A673 (cell line): ENCODE results near the gene PTPN12. TPM values are rescaled to one million over a fixed set of nuclear protein-coding genes. Genes with fewer than 3 reads are reported as not detected.
"Not testable (repeated sequence)": the region's sequence is repeated elsewhere in the genome, so short reads cannot be mapped to it uniquely, and the experiment has no call there.

Experiments used
- BruUV-seq: library from RNA; stranded (reverse); fragments of 400-500 nt; replicated peaks from 2 replicates; lab custom pipeline; 2021; lab: Mats Ljungman, UMichigan
- CTCF ChIA-PET: fragments of 300-600 bp; sonication (Branson Sonifier 250); formaldehyde crosslinking; loops from one replicate; lab custom pipeline; 2022; ENCODE audit warnings: antibody characterized with exemption; lab: Charles Lee
- POLR2A ChIA-PET: fragments of 300-600 bp; sonication (Branson Sonifier 250); formaldehyde crosslinking; loops from one replicate; lab custom pipeline; 2022; ENCODE audit warnings: antibody characterized with exemption; ENCODE audit not compliant: low non-redundant PET; lab: Charles Lee
- DNase-seq: peaks from one replicate; pipeline ENCODE4 v3.0.0-alpha.2; 2015; ENCODE audit warnings: low spot score
- H3K27ac ChIP-seq: fragments of 200-600 bp; sonication (generic); 2 replicates; pipeline ENCODE4 v1.5.1; 2016; ENCODE audit warnings: mixed run types, low read depth, mild to moderate bottlenecking, mixed read lengths, antibody characterized with exemption, low read length; ENCODE audit not compliant: poor library complexity, severe bottlenecking
- H3K27me3 ChIP-seq: fragments of 200-600 bp; sonication (generic); replicated peaks from 2 replicates; pipeline ENCODE4 v1.6.1; 2017; ENCODE audit warnings: mixed run types, low read depth, mild to moderate bottlenecking, mixed read lengths, antibody characterized with exemption, low read length; ENCODE audit not compliant: insufficient read depth, poor library complexity
- H3K36me3 ChIP-seq: fragments of 200-600 bp; sonication (generic); 2 replicates; pipeline ENCODE4 v1.6.1; 2016; ENCODE audit warnings: mixed run types, mild to moderate bottlenecking, mixed read lengths, antibody characterized with exemption, low read length; ENCODE audit not compliant: insufficient read depth, poor library complexity, severe bottlenecking
- H3K4me1 ChIP-seq: fragments of 200-600 bp; sonication (generic); 2 replicates; pipeline ENCODE4 v1.6.1; 2017; ENCODE audit warnings: mixed run types, mild to moderate bottlenecking, mixed read lengths, antibody characterized with exemption, low read length; ENCODE audit not compliant: insufficient read depth, poor library complexity, severe bottlenecking
- H3K4me3 ChIP-seq: fragments of 200-600 bp; sonication (generic); 2 replicates; pipeline ENCODE4 v1.5.1; 2016; ENCODE audit warnings: low read depth, mixed run types, mild to moderate bottlenecking, mixed read lengths, low read length; ENCODE audit not compliant: poor library complexity, severe bottlenecking
- H3K9me3 ChIP-seq: fragments of 200-600 bp; sonication (generic); 2 replicates; pipeline ENCODE4 v1.6.1; 2016; ENCODE audit warnings: mixed run types, low read depth, mild to moderate bottlenecking, mixed read lengths, antibody characterized with exemption, low read length; ENCODE audit not compliant: poor library complexity, severe bottlenecking
- EZH2 ChIP-seq: fragments of 200-600 bp; sonication (generic); IDR thresholded peaks from 2 replicates; pipeline ENCODE4 v1.6.1; 2017; ENCODE audit warnings: borderline replicate concordance, low read depth, mild to moderate bottlenecking, mixed read lengths, antibody characterized with exemption, low read length; ENCODE audit not compliant: poor library complexity, severe bottlenecking
- intact Hi-C: fragments of 100-400 bp; cut with micrococcal nuclease; formaldehyde crosslinking; loops from one replicate; pipeline ENCODE4 v1.10.0; 2022; ENCODE audit not compliant: unreplicated experiment
- total RNA-seq: library from RNA; stranded (reverse); gene quantifications from 2 replicates; pipeline ENCODE4 v1.2.3, GENCODE V29; 2021
- TF ChIP-seq, protein P1 (sequence below): fragments of 300-800, 200-600 bp; sonication (generic); conservative IDR thresholded peaks from 2 replicates; pipeline ENCODE4 v1.5.1; 2017; ENCODE audit warnings: low read depth, mild to moderate bottlenecking, antibody characterized with exemption, low read length, moderate library complexity, mixed read lengths

PTPN12 gene
- total RNA-seq, 1 experiment from 2014 or later = 63.3 TPM

DNA sequence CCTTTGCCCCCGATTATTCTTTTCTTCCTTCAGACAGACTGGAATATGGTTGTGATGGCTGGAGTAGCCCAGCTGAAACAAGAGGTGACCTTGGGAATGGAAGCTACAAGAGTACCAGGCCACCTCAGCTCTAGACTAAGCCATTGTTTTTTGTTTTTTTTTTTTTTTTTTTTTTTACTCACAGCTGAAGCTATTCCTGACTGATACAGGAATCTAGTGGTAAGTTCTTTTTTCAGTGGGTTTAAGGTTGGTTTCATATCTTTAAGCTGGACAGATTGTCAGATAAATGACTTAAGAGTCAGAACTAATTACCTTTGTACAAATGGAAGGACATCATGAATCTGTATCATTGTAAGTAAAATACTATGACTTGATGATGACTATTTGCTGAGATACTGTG, 30.2 kb upstream of the PTPN12 start:
- TF ChIP-seq, protein P1, sequence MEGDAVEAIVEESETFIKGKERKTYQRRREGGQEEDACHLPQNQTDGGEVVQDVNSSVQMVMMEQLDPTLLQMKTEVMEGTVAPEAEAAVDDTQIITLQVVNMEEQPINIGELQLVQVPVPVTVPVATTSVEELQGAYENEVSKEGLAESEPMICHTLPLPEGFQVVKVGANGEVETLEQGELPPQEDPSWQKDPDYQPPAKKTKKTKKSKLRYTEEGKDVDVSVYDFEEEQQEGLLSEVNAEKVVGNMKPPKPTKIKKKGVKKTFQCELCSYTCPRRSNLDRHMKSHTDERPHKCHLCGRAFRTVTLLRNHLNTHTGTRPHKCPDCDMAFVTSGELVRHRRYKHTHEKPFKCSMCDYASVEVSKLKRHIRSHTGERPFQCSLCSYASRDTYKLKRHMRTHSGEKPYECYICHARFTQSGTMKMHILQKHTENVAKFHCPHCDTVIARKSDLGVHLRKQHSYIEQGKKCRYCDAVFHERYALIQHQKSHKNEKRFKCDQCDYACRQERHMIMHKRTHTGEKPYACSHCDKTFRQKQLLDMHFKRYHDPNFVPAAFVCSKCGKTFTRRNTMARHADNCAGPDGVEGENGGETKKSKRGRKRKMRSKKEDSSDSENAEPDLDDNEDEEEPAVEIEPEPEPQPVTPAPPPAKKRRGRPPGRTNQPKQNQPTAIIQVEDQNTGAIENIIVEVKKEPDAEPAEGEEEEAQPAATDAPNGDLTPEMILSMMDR = no peak
- Histone ChIP-seq H3K4me3 (no peak overlapping the region), H3K4me1 (no peaks in the 10 kb centered on the region), H3K36me3 (no peaks in the 10 kb centered on the region), H3K27ac (no peak overlapping the region), H3K27me3 (no peaks in the 10 kb centered on the region), H3K9me3 (no peaks in the 10 kb centered on the region)
- POLR2A ChIA-PET = interaction anchor here (0.6 kb wide), 1 partner anchor 32 kb away, joined by 7 read pairs; no protein-coding TSS in a partner anchor
- intact Hi-C loops = no loop called here
- CTCF ChIA-PET = no interaction called here
- no peak for DNase-seq
- no TSS peak for BruUV-seq

DNA sequence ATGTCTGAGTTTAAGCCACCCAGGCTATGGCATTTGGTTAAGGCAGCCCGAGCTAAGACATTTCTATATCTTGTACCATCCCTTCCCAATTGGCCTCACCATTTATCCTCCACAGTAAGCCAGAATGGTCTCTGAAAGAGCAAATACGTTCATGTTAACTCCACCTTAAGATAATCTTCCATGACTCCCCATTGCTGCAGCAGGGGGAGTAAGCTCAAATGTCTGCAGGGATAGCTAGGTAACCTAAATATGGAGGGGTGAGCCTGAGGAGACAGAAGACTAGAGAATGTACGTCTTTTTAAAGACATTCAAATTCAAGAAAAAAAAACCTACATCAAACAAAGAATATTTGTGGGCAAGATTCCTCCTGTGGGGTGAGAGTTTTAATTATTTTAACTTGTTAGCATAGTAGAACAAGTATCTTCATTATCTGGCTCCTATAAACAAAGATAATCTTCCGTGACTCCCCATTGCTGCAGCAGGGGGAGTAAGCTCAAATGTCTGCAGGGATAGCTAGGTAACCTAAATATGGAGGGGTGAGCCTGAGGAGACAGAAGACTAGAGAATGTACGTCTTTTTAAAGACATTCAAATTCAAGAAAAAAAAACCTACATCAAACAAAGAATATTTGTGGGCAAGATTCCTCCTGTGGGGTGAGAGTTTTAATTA, 24.0 kb upstream of the PTPN12 start:
- H3K9me3 ChIP-seq, H3K27ac ChIP-seq, H3K36me3 ChIP-seq, H3K27me3 ChIP-seq, intact Hi-C loops, CTCF ChIA-PET, POLR2A ChIA-PET, H3K4me1 ChIP-seq, BruUV-seq, DNase-seq, H3K4me3 ChIP-seq: not testable (repeated sequence)

DNA sequence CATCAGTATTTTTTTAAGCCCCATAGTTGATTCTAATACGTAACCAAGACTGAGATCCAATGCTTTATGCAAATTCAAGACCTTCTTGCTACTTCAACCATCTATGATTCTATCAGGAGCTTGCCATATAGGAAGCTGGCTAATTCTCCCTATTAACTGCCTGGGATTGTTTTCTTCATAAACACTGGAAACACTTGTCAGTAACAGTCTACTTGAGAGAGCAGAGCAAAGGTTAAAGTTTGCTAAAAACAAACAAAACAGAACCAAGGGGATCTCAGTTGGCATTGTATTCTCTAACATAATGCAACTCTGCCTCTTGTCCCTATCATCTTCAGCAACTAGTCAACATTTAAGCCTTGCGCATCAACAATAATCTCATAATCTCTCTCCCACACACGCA, 21.0 kb upstream of the PTPN12 start:
- no TSS peak for BruUV-seq
- POLR2A ChIA-PET = no interaction called here

DNA sequence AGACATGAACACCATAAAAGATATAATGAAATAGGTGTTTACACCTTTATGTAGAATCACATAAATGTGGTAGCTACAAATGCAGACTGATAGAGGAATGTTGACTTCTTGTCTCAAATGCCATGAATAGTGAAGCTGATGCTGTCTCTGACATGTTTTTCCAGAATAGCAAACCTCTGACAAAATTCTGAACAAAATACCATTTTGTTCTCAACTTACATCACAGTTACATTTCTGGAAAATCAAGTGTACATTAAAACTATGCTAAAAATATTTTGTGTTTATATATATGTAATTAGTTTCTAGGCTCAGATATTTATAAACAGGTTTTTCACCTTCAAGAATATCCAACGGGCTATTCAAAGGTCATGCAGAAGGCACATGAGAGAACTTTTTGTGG, 16.8 kb upstream of the PTPN12 start:
- Histone ChIP-seq H3K4me1 (no peaks in the 10 kb centered on the region), H3K27ac (no peak overlapping the region), H3K4me3 (no peak overlapping the region), H3K9me3 (no peaks in the 10 kb centered on the region), H3K36me3 (no peaks in the 10 kb centered on the region), H3K27me3 (no peaks in the 10 kb centered on the region)
- CTCF ChIA-PET = no interaction called here
- intact Hi-C loops = no loop called here
- DNase-seq = no peak
- POLR2A ChIA-PET = no interaction called here
- BruUV-seq = no TSS peak
- TF ChIP-seq, protein P1 = no peak
- no peak for TF ChIP-seq EZH2

More for the DNA sequence above, 21.0 kb upstream of the PTPN12 start:
- intact Hi-C loops = no loop called here
- CTCF ChIA-PET = no interaction called here
- H3K27me3 ChIP-seq = no peaks in the 10 kb centered on the region
- H3K4me1 ChIP-seq = no peaks in the 10 kb centered on the region
- H3K4me3 ChIP-seq = no peak overlapping the region
- no peaks in the 10 kb centered on the region for H3K9me3 ChIP-seq
- DNase-seq = no peak
- TF ChIP-seq, protein P1 = no peak
- no peak for TF ChIP-seq EZH2
- no peak overlapping the region for H3K27ac ChIP-seq
- H3K36me3 ChIP-seq = no peaks in the 10 kb centered on the region

DNA sequence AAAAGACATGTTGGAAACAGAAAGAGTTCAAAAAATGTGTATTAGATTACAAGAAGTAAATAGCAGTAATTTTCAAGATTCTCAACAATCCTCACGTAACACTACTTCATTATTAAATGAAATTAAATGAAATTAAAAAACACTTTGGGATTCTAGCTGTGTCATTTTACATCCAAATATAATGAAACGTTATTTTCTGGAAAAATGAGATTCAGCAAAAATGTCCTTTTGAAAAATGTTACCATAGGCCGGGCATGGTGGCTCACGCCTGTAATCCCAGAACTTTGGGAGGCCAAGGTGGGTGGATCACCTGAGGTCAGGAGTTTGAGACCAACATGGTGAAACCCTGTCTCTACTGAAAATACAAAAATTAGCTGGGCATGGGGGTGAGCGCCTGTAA, 15.6 kb upstream of the PTPN12 start:
- H3K27me3 ChIP-seq, H3K27ac ChIP-seq, intact Hi-C loops, CTCF ChIA-PET, H3K9me3 ChIP-seq, H3K36me3 ChIP-seq, H3K4me3 ChIP-seq, DNase-seq, BruUV-seq, POLR2A ChIA-PET, H3K4me1 ChIP-seq: not testable (repeated sequence)
